NB4 (cell line): ENCODE measurements around the gene OR6B1.

Experiments
- DNase-seq: peaks from one replicate; pipeline ENCODE4 v3.0.0; 2010; ENCODE audit warnings: low read depth
- H3K4me3 ChIP-seq: one replicate; pipeline ENCODE4 v1.5.1; 2011; ENCODE audit warnings: mild to moderate bottlenecking, low read depth, low read length, moderate library complexity
- MAX ChIP-seq: IDR thresholded peaks from 2 replicates; pipeline ENCODE4 v1.6.1; 2011; ENCODE audit warnings: low read depth, low read length
- MYC ChIP-seq: IDR thresholded peaks from 2 replicates; pipeline ENCODE4 v1.6.1; 2011; ENCODE audit warnings: low read depth, low read length
- POLR2A ChIP-seq: IDR thresholded peaks from 2 replicates; pipeline ENCODE4 v1.6.1; 2011; ENCODE audit warnings: mild to moderate bottlenecking; ENCODE audit not compliant: insufficient read length; ENCODE audit errors: extremely low read depth
- TF ChIP-seq, protein P1 (sequence below): IDR thresholded peaks from one replicate; pipeline ENCODE4 v1.5.1; 2012; ENCODE audit warnings: low read depth, low read length

The OR6B1 gene

GRCh38 chr7:144057954-144058353 lies 57.8 kb downstream of the OR6B1 start:
- H3K4me3 ChIP-seq: no peak overlapping the region
- no peak for DNase-seq
- TF ChIP-seq, protein P1, sequence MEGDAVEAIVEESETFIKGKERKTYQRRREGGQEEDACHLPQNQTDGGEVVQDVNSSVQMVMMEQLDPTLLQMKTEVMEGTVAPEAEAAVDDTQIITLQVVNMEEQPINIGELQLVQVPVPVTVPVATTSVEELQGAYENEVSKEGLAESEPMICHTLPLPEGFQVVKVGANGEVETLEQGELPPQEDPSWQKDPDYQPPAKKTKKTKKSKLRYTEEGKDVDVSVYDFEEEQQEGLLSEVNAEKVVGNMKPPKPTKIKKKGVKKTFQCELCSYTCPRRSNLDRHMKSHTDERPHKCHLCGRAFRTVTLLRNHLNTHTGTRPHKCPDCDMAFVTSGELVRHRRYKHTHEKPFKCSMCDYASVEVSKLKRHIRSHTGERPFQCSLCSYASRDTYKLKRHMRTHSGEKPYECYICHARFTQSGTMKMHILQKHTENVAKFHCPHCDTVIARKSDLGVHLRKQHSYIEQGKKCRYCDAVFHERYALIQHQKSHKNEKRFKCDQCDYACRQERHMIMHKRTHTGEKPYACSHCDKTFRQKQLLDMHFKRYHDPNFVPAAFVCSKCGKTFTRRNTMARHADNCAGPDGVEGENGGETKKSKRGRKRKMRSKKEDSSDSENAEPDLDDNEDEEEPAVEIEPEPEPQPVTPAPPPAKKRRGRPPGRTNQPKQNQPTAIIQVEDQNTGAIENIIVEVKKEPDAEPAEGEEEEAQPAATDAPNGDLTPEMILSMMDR: no peak
- TF ChIP-seq MAX (no peak), POLR2A (no peak), MYC (no peak)
